ENCODE data around the gene KLHL15.

Gene KLHL15

DNA sequence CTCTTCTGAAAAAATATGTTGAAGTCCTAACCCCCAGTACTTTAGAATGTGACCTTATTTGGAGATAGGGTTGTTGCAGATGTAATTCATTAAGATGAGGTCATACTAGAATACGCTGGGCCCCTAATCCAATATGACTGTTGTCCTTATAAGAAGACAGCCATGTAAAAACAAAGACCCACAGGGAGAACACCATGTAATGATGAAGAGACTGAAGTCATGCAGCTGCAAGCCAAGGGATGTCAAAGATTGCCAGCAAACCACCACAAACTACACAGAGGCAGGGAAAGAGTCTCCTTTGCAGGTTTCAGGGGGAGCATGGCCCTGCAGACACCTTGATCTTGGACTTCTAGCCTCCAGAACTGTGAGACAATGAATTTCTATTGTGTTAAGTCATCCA lies 81.8 kb downstream of the KLHL15 start:
- no peak for TF ChIP-seq FOXP2 (optimal IDR thresholded peaks at IDR 0.05; ENCODE audit: borderline replicate concordance, extremely low read depth, extremely low read length, insufficient read depth)
- TF ChIP-seq, protein P1, sequence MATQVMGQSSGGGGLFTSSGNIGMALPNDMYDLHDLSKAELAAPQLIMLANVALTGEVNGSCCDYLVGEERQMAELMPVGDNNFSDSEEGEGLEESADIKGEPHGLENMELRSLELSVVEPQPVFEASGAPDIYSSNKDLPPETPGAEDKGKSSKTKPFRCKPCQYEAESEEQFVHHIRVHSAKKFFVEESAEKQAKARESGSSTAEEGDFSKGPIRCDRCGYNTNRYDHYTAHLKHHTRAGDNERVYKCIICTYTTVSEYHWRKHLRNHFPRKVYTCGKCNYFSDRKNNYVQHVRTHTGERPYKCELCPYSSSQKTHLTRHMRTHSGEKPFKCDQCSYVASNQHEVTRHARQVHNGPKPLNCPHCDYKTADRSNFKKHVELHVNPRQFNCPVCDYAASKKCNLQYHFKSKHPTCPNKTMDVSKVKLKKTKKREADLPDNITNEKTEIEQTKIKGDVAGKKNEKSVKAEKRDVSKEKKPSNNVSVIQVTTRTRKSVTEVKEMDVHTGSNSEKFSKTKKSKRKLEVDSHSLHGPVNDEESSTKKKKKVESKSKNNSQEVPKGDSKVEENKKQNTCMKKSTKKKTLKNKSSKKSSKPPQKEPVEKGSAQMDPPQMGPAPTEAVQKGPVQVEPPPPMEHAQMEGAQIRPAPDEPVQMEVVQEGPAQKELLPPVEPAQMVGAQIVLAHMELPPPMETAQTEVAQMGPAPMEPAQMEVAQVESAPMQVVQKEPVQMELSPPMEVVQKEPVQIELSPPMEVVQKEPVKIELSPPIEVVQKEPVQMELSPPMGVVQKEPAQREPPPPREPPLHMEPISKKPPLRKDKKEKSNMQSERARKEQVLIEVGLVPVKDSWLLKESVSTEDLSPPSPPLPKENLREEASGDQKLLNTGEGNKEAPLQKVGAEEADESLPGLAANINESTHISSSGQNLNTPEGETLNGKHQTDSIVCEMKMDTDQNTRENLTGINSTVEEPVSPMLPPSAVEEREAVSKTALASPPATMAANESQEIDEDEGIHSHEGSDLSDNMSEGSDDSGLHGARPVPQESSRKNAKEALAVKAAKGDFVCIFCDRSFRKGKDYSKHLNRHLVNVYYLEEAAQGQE (IDR thresholded peaks at IDR 0.05; ENCODE audit: insufficient read depth in 1 of 2, low read depth in 2 of 2, low read length in 2 of 2), result no peak
- TF ChIP-seq TAF1 (IDR thresholded peaks at IDR 0.05; ENCODE audit: borderline replicate concordance, insufficient read depth, low read length), result no peak
- no peak for TF ChIP-seq SIN3A (IDR thresholded peaks at IDR 0.05; ENCODE audit: borderline replicate concordance, insufficient read depth, low read length)
- no peak for TF ChIP-seq POLR2AphosphoS5 (IDR thresholded peaks at IDR 0.05; ENCODE audit: low read depth, low read length)

DNA sequence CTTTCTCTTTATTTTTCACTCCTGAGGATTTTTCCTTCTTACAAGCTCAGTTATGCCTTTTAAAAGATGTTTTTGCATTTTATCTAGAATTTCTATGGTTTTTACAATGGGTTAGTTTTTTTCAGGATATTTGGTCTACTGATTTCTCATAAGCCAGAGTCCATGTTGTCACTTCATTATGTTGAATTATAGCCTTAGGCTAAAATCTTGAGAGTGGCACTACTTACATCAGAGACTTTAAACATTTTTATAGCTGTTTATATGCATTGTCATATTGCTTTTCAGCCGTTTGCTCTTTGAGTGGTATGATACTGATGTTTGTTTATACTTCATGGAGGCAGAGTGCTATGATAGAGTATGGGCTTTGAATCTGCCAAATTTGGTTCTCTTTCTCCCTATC lies 82.8 kb downstream of the KLHL15 start:
- no peak for TF ChIP-seq POLR2AphosphoS5 (IDR thresholded peaks at IDR 0.05; ENCODE audit: low read depth, low read length)
- TF ChIP-seq, protein P1 (IDR thresholded peaks at IDR 0.05; ENCODE audit: insufficient read depth in 1 of 2, low read depth in 2 of 2, low read length in 2 of 2), result no peak
- no peak for TF ChIP-seq FOXP2 (optimal IDR thresholded peaks at IDR 0.05; ENCODE audit: borderline replicate concordance, extremely low read depth, extremely low read length, insufficient read depth)

DNA sequence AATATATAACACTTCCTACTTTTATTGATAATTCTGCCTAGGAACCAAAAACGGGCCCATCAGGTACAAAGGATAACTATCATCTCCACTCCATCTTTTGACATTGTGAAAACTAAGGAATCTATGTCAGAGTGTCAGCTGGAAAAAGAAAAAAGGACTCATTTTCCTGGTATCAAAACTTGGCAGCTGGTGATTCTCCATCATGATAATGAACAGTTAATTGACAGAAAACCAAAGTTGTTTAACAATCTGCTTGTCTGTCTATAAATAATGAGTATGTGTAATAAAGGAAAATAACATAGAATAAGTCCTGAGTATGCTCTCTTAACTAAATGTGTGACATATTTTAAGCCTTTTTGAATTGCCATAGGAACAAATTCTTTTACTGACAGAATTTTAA lies 87.8 kb downstream of the KLHL15 start:
- TF ChIP-seq TAF1 (IDR thresholded peaks at IDR 0.05; ENCODE audit: borderline replicate concordance, insufficient read depth, low read length), result no peak
- no peak for TF ChIP-seq POLR2AphosphoS5 (IDR thresholded peaks at IDR 0.05; ENCODE audit: low read depth, low read length)
- no peak for TF ChIP-seq FOXP2 (optimal IDR thresholded peaks at IDR 0.05; ENCODE audit: borderline replicate concordance, extremely low read depth, extremely low read length, insufficient read depth)
- TF ChIP-seq, protein P1 (IDR thresholded peaks at IDR 0.05; ENCODE audit: insufficient read depth in 1 of 2, low read depth in 2 of 2, low read length in 2 of 2), result no peak

DNA sequence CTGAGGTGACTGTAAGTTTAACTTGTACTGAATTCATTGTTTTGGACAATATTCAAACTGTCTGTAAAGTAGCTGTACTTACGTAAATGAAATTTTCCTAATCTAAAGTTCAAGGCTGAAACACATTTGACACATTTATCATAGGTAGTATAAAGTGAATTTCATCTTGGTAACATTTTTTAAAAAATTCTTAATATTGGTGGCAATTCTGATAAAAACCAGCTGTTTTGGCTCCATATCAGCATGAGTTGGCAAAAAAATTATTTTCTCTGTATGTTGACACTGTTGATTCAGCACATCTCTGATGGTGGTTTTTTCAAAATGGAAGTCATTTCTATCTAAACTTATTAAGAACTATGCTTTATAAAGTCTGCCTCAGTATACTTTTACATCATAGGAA lies 88.3 kb downstream of the KLHL15 start:
- no peak for TF ChIP-seq POLR2AphosphoS5 (IDR thresholded peaks at IDR 0.05; ENCODE audit: low read depth, low read length)
- TF ChIP-seq TAF1 (IDR thresholded peaks at IDR 0.05; ENCODE audit: borderline replicate concordance, insufficient read depth, low read length), result no peak
- TF ChIP-seq, protein P1 (IDR thresholded peaks at IDR 0.05; ENCODE audit: insufficient read depth in 1 of 2, low read depth in 2 of 2, low read length in 2 of 2), result no peak

DNA sequence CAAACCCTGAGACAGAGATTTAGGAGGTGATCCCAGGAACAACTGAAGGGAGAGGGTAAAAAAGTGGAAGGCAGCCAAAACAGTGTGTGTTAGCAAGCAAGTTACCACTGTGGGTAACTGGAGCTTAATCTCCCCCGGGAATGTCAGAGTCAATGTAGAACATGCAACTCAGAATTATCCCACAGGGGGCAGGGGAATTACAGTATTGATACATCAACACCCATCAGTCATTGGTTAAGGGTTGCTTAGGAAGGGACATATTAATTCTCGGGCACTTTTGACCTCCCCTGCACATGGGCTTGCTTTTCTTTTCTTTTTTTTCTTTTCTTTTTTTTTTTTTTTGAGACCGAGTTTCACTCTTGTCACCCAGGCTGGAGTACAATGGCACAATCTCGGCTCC lies 89.9 kb downstream of the KLHL15 start:
- TF ChIP-seq POLR2AphosphoS5 (IDR thresholded peaks at IDR 0.05; ENCODE audit: low read depth, low read length), result no peak

DNA sequence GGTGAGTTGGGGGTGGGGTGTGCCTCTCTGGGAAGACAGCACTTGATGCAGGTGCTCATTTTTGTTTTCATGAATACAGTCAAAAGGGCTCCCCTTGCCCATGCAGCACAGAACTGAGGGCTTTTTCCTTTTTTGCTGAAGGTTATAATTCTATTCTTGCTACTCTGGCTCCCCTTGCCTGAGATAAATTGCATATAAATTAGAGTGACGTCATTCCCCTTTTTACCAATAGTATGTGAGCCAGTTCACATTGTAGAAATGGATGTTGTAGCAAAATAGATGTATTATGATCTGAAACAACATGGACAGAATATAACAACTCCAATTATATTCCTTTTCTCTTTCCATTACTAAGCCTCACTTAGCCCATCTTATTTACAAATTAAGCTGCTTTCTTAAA lies 90.8 kb downstream of the KLHL15 start:
- TF ChIP-seq, protein P1 (IDR thresholded peaks at IDR 0.05; ENCODE audit: insufficient read depth in 1 of 2, low read depth in 2 of 2, low read length in 2 of 2), result no peak

Measured in PFSK-1 (cell line).